ENCODE data around the gene ACE2.

Gene ACE2

GRCh38 chrX:15574017-15574416, 26.7 kb downstream of the ACE2 start:
- no peak for DNase-seq (ENCODE audit: low read depth)

GRCh38 chrX:15570145-15570544, 30.6 kb downstream of the ACE2 start:
- DNase-seq (ENCODE audit: low read depth): no peak

- DNase-seq (ENCODE audit: low read depth): no peak
These were observed 32.7 kb downstream of the ACE2 start for GRCh38 chrX:15567886-15568616.

GRCh38 chrX:15567267-15567666, 33.5 kb downstream of the ACE2 start:
- no peak for DNase-seq (ENCODE audit: low read depth)

- DNase-seq (ENCODE audit: low read depth): no peak
These were observed 34.5 kb downstream of the ACE2 start for GRCh38 chrX:15566244-15566643.

- DNase-seq (ENCODE audit: low read depth): no peak
These were observed 35.7 kb downstream of the ACE2 start for GRCh38 chrX:15564981-15565579.

GRCh38 chrX:15563056-15563455, 37.7 kb downstream of the ACE2 start:
- no peak for DNase-seq (ENCODE audit: low read depth)

- no peak for DNase-seq (ENCODE audit: low read depth)
These were observed 39.8 kb downstream of the ACE2 start for GRCh38 chrX:15560924-15561323.

- DNase-seq (ENCODE audit: low read depth): no peak
These were observed 41.5 kb downstream of the ACE2 start for GRCh38 chrX:15559227-15559626.

GRCh38 chrX:15549189-15550012, 51.4 kb downstream of the ACE2 start:
- DNase-seq (ENCODE audit: low read depth): no peak

- DNase-seq (ENCODE audit: low read depth): no peak
These were observed 53.4 kb downstream of the ACE2 start for GRCh38 chrX:15547356-15547755.

- no peak for DNase-seq (ENCODE audit: low read depth)
These were observed 54.0 kb downstream of the ACE2 start for GRCh38 chrX:15546745-15547144.

- no peak for DNase-seq (ENCODE audit: low read depth)
These were observed 70.4 kb downstream of the ACE2 start for GRCh38 chrX:15530318-15530717.

- DNase-seq (ENCODE audit: low read depth): no peak
These were observed 71.6 kb downstream of the ACE2 start for GRCh38 chrX:15529165-15529564.

- no peak for DNase-seq (ENCODE audit: low read depth)
These were observed 74.9 kb downstream of the ACE2 start for GRCh38 chrX:15525664-15526416.

- DNase-seq (ENCODE audit: low read depth): no peak
These were observed 76.3 kb downstream of the ACE2 start for GRCh38 chrX:15524417-15524816.

GRCh38 chrX:15523088-15523487, 77.7 kb downstream of the ACE2 start:
- DNase-seq (ENCODE audit: low read depth): no peak

GRCh38 chrX:15522464-15522863, 78.3 kb downstream of the ACE2 start:
- no peak for DNase-seq (ENCODE audit: low read depth)

GRCh38 chrX:15515931-15516330, 84.8 kb downstream of the ACE2 start:
- no peak for DNase-seq (ENCODE audit: low read depth)

- DNase-seq (ENCODE audit: low read depth): no peak
These were observed 86.5 kb downstream of the ACE2 start for GRCh38 chrX:15514279-15514678.

GRCh38 chrX:15512401-15512965, 88.3 kb downstream of the ACE2 start:
- DNase-seq (ENCODE audit: low read depth): no peak

- DNase-seq (ENCODE audit: low read depth): no peak
These were observed 89.2 kb downstream of the ACE2 start for GRCh38 chrX:15511563-15511962.
